DND-41 (cell line): Measurements from ENCODE around the gene RPS25.

Experiments
- EZH2 ChIP-seq: IDR thresholded peaks from 3 replicates; pipeline ENCODE4 v1.6.1; 2012; ENCODE audit warnings: borderline replicate concordance, low read depth, mild to moderate bottlenecking, moderate library complexity, low read length, inconsistent platforms; ENCODE audit not compliant: severe bottlenecking
- TF ChIP-seq, protein P1 (sequence below): IDR thresholded peaks from 2 replicates; pipeline ENCODE4 v1.5.1; 2012; ENCODE audit warnings: borderline replicate concordance, low read length, moderate library complexity, mild to moderate bottlenecking; ENCODE audit not compliant: poor library complexity, severe bottlenecking; ENCODE audit errors: extremely low read depth

DNA sequence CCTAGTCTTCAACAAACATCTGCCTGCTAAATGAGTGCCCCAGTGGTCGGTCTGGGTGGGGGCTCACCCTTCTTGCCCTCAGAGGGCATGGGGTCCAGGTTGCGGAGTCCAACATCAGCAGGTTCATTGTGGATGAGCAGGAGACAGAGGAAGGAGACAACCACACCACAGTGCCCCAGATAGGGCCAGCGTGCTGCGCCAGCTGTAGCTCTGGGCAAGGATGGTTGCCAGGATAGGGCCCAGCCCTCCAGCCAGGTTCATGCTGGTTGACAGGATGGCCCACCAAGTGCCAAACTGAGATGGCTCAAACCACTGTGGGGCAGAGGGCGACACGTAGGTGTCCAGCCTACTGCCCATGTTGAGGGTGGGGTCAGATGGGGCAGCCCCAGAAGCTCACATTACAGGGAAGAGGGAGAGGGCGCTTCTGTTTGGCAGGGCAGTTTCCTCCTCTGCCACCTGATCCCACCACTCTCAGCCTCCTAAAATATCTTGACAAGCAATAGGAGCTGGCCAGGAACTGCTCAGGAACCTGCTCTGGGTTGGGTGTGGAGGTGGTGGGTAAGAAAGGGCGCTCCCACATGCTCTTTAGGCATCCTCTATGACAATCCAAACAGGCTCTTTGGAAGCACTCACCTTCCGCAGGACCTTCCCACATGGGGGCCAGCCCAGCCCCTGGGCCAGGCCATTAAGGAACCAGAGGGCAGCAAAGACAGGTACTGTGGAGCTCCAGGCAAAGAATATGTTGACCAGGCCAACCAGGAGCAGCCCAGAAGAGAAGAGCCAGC lies 9.6 kb upstream of the RPS25 start:
- TF ChIP-seq EZH2, result no peak
- TF ChIP-seq, protein P1, sequence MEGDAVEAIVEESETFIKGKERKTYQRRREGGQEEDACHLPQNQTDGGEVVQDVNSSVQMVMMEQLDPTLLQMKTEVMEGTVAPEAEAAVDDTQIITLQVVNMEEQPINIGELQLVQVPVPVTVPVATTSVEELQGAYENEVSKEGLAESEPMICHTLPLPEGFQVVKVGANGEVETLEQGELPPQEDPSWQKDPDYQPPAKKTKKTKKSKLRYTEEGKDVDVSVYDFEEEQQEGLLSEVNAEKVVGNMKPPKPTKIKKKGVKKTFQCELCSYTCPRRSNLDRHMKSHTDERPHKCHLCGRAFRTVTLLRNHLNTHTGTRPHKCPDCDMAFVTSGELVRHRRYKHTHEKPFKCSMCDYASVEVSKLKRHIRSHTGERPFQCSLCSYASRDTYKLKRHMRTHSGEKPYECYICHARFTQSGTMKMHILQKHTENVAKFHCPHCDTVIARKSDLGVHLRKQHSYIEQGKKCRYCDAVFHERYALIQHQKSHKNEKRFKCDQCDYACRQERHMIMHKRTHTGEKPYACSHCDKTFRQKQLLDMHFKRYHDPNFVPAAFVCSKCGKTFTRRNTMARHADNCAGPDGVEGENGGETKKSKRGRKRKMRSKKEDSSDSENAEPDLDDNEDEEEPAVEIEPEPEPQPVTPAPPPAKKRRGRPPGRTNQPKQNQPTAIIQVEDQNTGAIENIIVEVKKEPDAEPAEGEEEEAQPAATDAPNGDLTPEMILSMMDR, result no peak
